ENCODE results near the gene PGS1.

DNA sequence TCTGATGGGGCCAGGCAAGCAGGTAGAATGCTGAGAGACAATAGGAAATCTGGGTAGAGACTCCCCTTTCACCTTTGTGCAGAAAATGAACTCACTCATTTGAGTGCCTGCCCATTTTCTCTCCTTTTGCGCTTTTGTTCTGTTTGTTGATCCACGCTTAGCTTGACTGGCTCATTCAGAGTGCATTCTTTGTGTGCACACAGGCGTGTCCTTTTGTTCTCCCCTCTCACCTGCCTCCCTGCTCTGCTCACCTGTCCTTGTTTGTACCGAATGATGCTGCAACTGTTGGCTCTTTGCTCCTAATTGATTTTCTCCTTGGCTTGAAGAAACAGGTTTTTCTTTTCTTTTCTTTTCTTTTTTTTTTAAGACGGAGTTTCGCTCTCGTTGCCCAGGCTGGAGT, 15.8 kb downstream of the PGS1 start:
- TF ChIP-seq, protein P1, sequence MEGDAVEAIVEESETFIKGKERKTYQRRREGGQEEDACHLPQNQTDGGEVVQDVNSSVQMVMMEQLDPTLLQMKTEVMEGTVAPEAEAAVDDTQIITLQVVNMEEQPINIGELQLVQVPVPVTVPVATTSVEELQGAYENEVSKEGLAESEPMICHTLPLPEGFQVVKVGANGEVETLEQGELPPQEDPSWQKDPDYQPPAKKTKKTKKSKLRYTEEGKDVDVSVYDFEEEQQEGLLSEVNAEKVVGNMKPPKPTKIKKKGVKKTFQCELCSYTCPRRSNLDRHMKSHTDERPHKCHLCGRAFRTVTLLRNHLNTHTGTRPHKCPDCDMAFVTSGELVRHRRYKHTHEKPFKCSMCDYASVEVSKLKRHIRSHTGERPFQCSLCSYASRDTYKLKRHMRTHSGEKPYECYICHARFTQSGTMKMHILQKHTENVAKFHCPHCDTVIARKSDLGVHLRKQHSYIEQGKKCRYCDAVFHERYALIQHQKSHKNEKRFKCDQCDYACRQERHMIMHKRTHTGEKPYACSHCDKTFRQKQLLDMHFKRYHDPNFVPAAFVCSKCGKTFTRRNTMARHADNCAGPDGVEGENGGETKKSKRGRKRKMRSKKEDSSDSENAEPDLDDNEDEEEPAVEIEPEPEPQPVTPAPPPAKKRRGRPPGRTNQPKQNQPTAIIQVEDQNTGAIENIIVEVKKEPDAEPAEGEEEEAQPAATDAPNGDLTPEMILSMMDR (IDR thresholded peaks at IDR 0.05; ENCODE audit: poor library complexity): no peak
- TF ChIP-seq EZH2 (IDR thresholded peaks at IDR 0.05; ENCODE audit: borderline replicate concordance) (no peak), EZH2phosphoT487 (IDR thresholded peaks at IDR 0.05; ENCODE audit: low read depth, severe bottlenecking, unreplicated experiment) (no peak)
